Esophagus squamous epithelium (tissue), 5 donors: Measurements from ENCODE around the gene TOP3A. TPM values are rescaled to one million over a fixed set of nuclear protein-coding genes. Genes with fewer than 3 reads are reported as not detected.
A peak's percentile ranks its signal among the peaks of the same experiment; 100 is the strongest.

Experiments used
- DNase-seq: peaks from one replicate; lab custom pipeline; 2025; lab: John Stamatoyannopoulos, UW
- H3K27ac ChIP-seq, 4 donors: fragments of 200-600 bp; sonication (generic); one replicate each; pipeline ENCODE4 v1.5.1; 2016 to 2019; ENCODE audit warnings: mild to moderate bottlenecking in 1 of 4
- H3K27me3 ChIP-seq, 4 donors: fragments of 200-600 bp; sonication (generic); 1 replicate in 3 of 4; 2 replicates in 1 of 4; pipeline versions ENCODE4 v1.5.1 to v1.6.0; 2017 to 2021; ENCODE audit warnings: antibody characterized with exemption in 1 of 4
- H3K36me3 ChIP-seq, 3 donors: fragments of 200-600 bp; sonication (generic); one replicate each; pipeline ENCODE4 v1.5.1; 2016 to 2019
- H3K4me1 ChIP-seq, 3 donors: fragments of 200-600 bp; sonication (generic); one replicate each; pipeline ENCODE4 v1.5.1; 2017 to 2019
- H3K4me3 ChIP-seq, 4 donors: fragments of 200-600 bp; sonication (generic); 1 replicate in 3 of 4; 2 replicates in 1 of 4; pipeline ENCODE4 v1.5.1; 2016 to 2019; ENCODE audit warnings: mild to moderate bottlenecking in 2 of 4, moderate library complexity in 1 of 4
- H3K9me3 ChIP-seq, 3 donors: fragments of 200-600 bp; sonication (generic); one replicate each; pipeline ENCODE4 v1.5.1; 2016 to 2019
- CTCF ChIP-seq, 6 experiments: fragments of 450-650 bp in 4 of 6; fragments of 200-600 bp in 2 of 6; sonication (generic) in 2 of 6; IDR thresholded peaks; one replicate each; pipeline ENCODE4 v1.5.1; 2016 to 2019; ENCODE audit warnings: antibody characterized with exemption in 6 of 6, mild to moderate bottlenecking in 4 of 6, moderate library complexity in 4 of 6
- POLR2A ChIP-seq, 4 donors: fragments of 450-650 bp; IDR thresholded peaks; one replicate each; pipeline ENCODE4 v1.6.1; 2017; ENCODE audit warnings: antibody characterized with exemption in 4 of 4, mild to moderate bottlenecking in 4 of 4, moderate library complexity in 3 of 4
- WGBS, 2 donors: methylation state at CpG; one replicate each; pipeline ENCODE4 v1.1.5; 2018; 5-methylcytosine and 5-hydroxymethylcytosine counted together
- intact Hi-C: fragments of 100-400 bp; cut with DNase I; formaldehyde crosslinking; loops from one replicate; pipeline ENCODE4 v1.15.0; 2022
- total RNA-seq, 4 donors: library from RNA; depleted of rRNA; stranded (reverse); fragments of >200 nt; gene quantifications; one replicate each; pipeline ENCODE4 v1.1.0, GENCODE V29; 2016
- donor health status: DM: yes; HTN: yes; CAD: no.

TOP3A gene
- total RNA-seq, 4 donors from 2014 or later = 17.9 to 34.0 (median 21.1) TPM

GRCh38 chr17:18267366-18267765 lies 47.4 kb downstream of the TOP3A start:
- Histone ChIP-seq H3K27ac (no peak overlapping the region), H3K4me1 (peaks cover 4 to 10% (median 5%) of the 10 kb centered on the region in 3 donors), H3K9me3 (no peaks in the 10 kb centered on the region), H3K4me3 (no peak overlapping the region), H3K27me3 (no peaks in the 10 kb centered on the region), H3K36me3 (peaks cover 10 to 44% (median 20%) of the 10 kb centered on the region in 3 donors)
- DNase-seq = no peak
- intact Hi-C loops = no loop called here
- TF ChIP-seq CTCF (IDR thresholded peaks at IDR 0.05) = no peak
- no peak for TF ChIP-seq POLR2A (IDR thresholded peaks at IDR 0.05)
- 70 to 87% methylated on average over 2 to 6 of the region's 10 CpGs for WGBS, 2 donors

- no peaks in the 10 kb centered on the region for H3K27me3 ChIP-seq
- no peak for DNase-seq
- no peaks in the 10 kb centered on the region for H3K9me3 ChIP-seq
- TF ChIP-seq POLR2A (IDR thresholded peaks at IDR 0.05) (no peak), CTCF (IDR thresholded peaks at IDR 0.05) (no peak)
- H3K36me3 ChIP-seq = peaks cover 10 to 44% (median 20%) of the 10 kb centered on the region in 3 donors
- H3K4me1 ChIP-seq = peaks cover 27 to 38% (median 27%) of the 10 kb centered on the region in 3 donors
- 98 to 100% methylated on average over 9 to 15 of the region's 50 CpGs for WGBS, 2 donors
- H3K27ac ChIP-seq = no peak overlapping the region
- intact Hi-C loops = no loop called here
- no peak overlapping the region for H3K4me3 ChIP-seq
Measured at GRCh38 chr17:18263885-18264682, 50.7 kb downstream of the TOP3A start.

GRCh38 chr17:18262641-18263040 lies 52.2 kb downstream of the TOP3A start:
- TF ChIP-seq CTCF (IDR thresholded peaks at IDR 0.05) (no peak), POLR2A (IDR thresholded peaks at IDR 0.05) (no peak)
- Histone ChIP-seq H3K27ac (no peak overlapping the region), H3K27me3 (no peaks in the 10 kb centered on the region), H3K36me3 (peaks cover 10 to 44% (median 20%) of the 10 kb centered on the region in 3 donors), H3K4me3 (no peak overlapping the region), H3K9me3 (no peaks in the 10 kb centered on the region), H3K4me1 (peaks cover 31 to 41% (median 33%) of the 10 kb centered on the region in 3 donors)
- intact Hi-C loops = no loop called here
- 80% methylated on average over 3 of the region's 12 CpGs; no CpG with 5 or more reads in 1 of the 2 donors for WGBS, 2 donors
- DNase-seq = no peak

GRCh38 chr17:18262111-18262510 lies 52.7 kb downstream of the TOP3A start:
- peaks cover 36 to 46% (median 38%) of the 10 kb centered on the region in 3 donors for H3K4me1 ChIP-seq
- no peaks in the 10 kb centered on the region for H3K9me3 ChIP-seq
- WGBS, 2 donors = 40% methylated on average over 1 of the region's 2 CpGs; no CpG with 5 or more reads in 1 of the 2 donors
- no peaks in the 10 kb centered on the region for H3K27me3 ChIP-seq
- peak overlapping the region; percentile 96 to 99 (median 97) for H3K27ac ChIP-seq
- H3K36me3 ChIP-seq = peaks cover 10 to 44% (median 20%) of the 10 kb centered on the region in 3 donors
- TF ChIP-seq CTCF (IDR thresholded peaks at IDR 0.05) (no peak), POLR2A (IDR thresholded peaks at IDR 0.05) (no peak)
- DNase-seq = no peak
- H3K4me3 ChIP-seq = peak overlapping the region in 3 of 4 donors; percentile 72 to 84 (median 83)
- intact Hi-C loops = no loop called here

- H3K4me3 ChIP-seq = peak overlapping the region; percentile 72 to 84 (median 80)
- DNase-seq = no peak
- TF ChIP-seq POLR2A (IDR thresholded peaks at IDR 0.05) = no peak
- TF ChIP-seq CTCF (IDR thresholded peaks at IDR 0.05) = no peak
- H3K27ac ChIP-seq = peak overlapping the region; percentile 96 to 99 (median 97)
- WGBS, 2 donors = 60% methylated on average over 1 of the region's 3 CpGs; no CpG with 5 or more reads in 1 of the 2 donors
- no peaks in the 10 kb centered on the region for H3K27me3 ChIP-seq
- peaks cover 41 to 51% (median 43%) of the 10 kb centered on the region in 3 donors for H3K4me1 ChIP-seq
- intact Hi-C loops = no loop called here
- peaks cover 10 to 45% (median 20%) of the 10 kb centered on the region in 3 donors for H3K36me3 ChIP-seq
- H3K9me3 ChIP-seq = no peaks in the 10 kb centered on the region
Measured at GRCh38 chr17:18261659-18262058, 53.1 kb downstream of the TOP3A start.
